Upper lobe of left lung (tissue), 4 donors: ENCODE data around the gene NFS1.

Experiments used
- CTCF ChIP-seq, 6 experiments: fragments of 450-650 bp in 4 of 6; fragments of 200-600 bp in 2 of 6; sonication (generic) in 2 of 6; IDR thresholded peaks; one replicate each; pipeline ENCODE4 v1.5.1; 2016 to 2019; ENCODE audit warnings: antibody characterized with exemption in 6 of 6
- EP300 ChIP-seq, 4 donors: sonication (generic); formaldehyde crosslinking; IDR thresholded peaks; one replicate each; pipeline ENCODE4 v1.5.1; 2017; ENCODE audit warnings: antibody characterized with exemption in 4 of 4, control low read depth in 2 of 4
- POLR2AphosphoS5 ChIP-seq, 2 donors: sonication (generic); formaldehyde crosslinking; IDR thresholded peaks; one replicate each; pipeline ENCODE4 v1.5.1; 2017; ENCODE audit warnings: antibody characterized with exemption in 2 of 2

GRCh38 chr20:35741892-35742740 is 43.0 kb upstream of the NFS1 start, which contains the start of gene RBM39:
- TF ChIP-seq CTCF (IDR thresholded peaks at IDR 0.05) (peak; percentile 21 to 63 (median 54)), POLR2AphosphoS5 (IDR thresholded peaks at IDR 0.05) (peak; percentile 94 to 98), EP300 (IDR thresholded peaks at IDR 0.05) (peak in 1 of 4 donors; percentile 84)
